HepG2 (cell line): ENCODE results near the gene MEX3A. TPM values are rescaled to one million over a fixed set of nuclear protein-coding genes. Genes with fewer than 3 reads are reported as not detected.

Experiments used
- AGO2 ChIP-seq: fragments of 200-400 bp; formaldehyde crosslinking; optimal IDR thresholded peaks from 2 replicates; pipeline ENCODE3; 2017; ENCODE audit warnings: mild to moderate bottlenecking, low read depth, low read length, moderate library complexity
- AKAP8 ChIP-seq: sonication (generic); formaldehyde crosslinking; IDR thresholded peaks from 2 replicates; pipeline ENCODE4 v1.5.1; 2020; ENCODE audit warnings: mild to moderate bottlenecking, missing genetic modification reagents
- ARID2 ChIP-seq: sonication (generic); formaldehyde crosslinking; IDR thresholded peaks from 2 replicates; pipeline ENCODE4 v1.8.1; 2022; ENCODE audit warnings: mild to moderate bottlenecking, missing genetic modification reagents, borderline replicate concordance
- ATF1 ChIP-seq: IDR thresholded peaks from 2 replicates; pipeline ENCODE4 v1.6.1; 2016; ENCODE audit warnings: mild to moderate bottlenecking, control low read depth
- CBFB ChIP-seq: sonication (generic); formaldehyde crosslinking; IDR thresholded peaks from 2 replicates; pipeline ENCODE4 v1.4.0; 2020; ENCODE audit warnings: missing genetic modification reagents
- CCDC6 ChIP-seq: sonication (generic); formaldehyde crosslinking; IDR thresholded peaks from 2 replicates; pipeline ENCODE4 v1.8.1; 2022; ENCODE audit warnings: mild to moderate bottlenecking, missing genetic modification reagents, moderate library complexity
- DNMT3B ChIP-seq: conservative IDR thresholded peaks from 2 replicates; pipeline ENCODE4 v1.6.1; 2016; ENCODE audit warnings: missing biosample characterization, control low read depth
- KDM4B ChIP-seq: sonication (generic); formaldehyde crosslinking; IDR thresholded peaks from 2 replicates; pipeline ENCODE4 v1.4.0; 2020; ENCODE audit warnings: missing genetic modification reagents
- MNT ChIP-seq: fragments of 450-650 bp; IDR thresholded peaks from 2 replicates; pipeline ENCODE4 v1.6.1; 2016
- NFE2L1 ChIP-seq: sonication (generic); formaldehyde crosslinking; IDR thresholded peaks from 2 replicates; pipeline ENCODE4 v1.4.0; 2020; ENCODE audit warnings: missing genetic modification reagents, mild to moderate bottlenecking, borderline replicate concordance
- NFE2L2 ChIP-seq: fragments of 150-350 bp; IDR thresholded peaks from 2 replicates; pipeline ENCODE4 v1.6.1; 2014; ENCODE audit warnings: low read length
- NFKB2 ChIP-seq: sonication (generic); formaldehyde crosslinking; IDR thresholded peaks from 2 replicates; pipeline ENCODE4 v1.4.0; 2020; ENCODE audit warnings: missing genetic modification reagents, borderline replicate concordance
- PHF5A ChIP-seq: IDR thresholded peaks from one replicate; pipeline ENCODE4 v1.6.1; 2018; ENCODE audit warnings: low read depth, missing genetic modification reagents; ENCODE audit not compliant: unreplicated experiment
- REXO4 ChIP-seq: sonication (generic); formaldehyde crosslinking; IDR thresholded peaks from 2 replicates; pipeline ENCODE4 v1.8.0; 2022; ENCODE audit warnings: missing genetic modification reagents, mild to moderate bottlenecking, borderline replicate concordance
- RXRB ChIP-seq: IDR thresholded peaks from 2 replicates; pipeline ENCODE4 v1.6.1; 2016; ENCODE audit warnings: borderline replicate concordance, missing genetic modification reagents, missing compliant biosample characterization
- XBP1 ChIP-seq: sonication (generic); formaldehyde crosslinking; IDR thresholded peaks from 2 replicates; pipeline ENCODE4 v1.5.0; 2020; ENCODE audit warnings: missing genetic modification reagents
- ZFP37 ChIP-seq: sonication (generic); formaldehyde crosslinking; IDR thresholded peaks from 2 replicates; pipeline ENCODE4 v1.4.0; 2020; ENCODE audit warnings: missing genetic modification reagents, borderline replicate concordance
- ZNF432 ChIP-seq: sonication (generic); formaldehyde crosslinking; IDR thresholded peaks from 2 replicates; pipeline ENCODE4 v1.5.0; 2020; ENCODE audit warnings: missing genetic modification reagents, mild to moderate bottlenecking, borderline replicate concordance
- ZNF75D ChIP-seq: sonication (generic); formaldehyde crosslinking; IDR thresholded peaks from 2 replicates; pipeline ENCODE4 v1.8.1; 2023; ENCODE audit warnings: missing genetic modification reagents, mild to moderate bottlenecking, borderline replicate concordance
- ZNF772 ChIP-seq: sonication (generic); formaldehyde crosslinking; IDR thresholded peaks from 2 replicates; pipeline ENCODE4 v1.5.0; 2020; ENCODE audit warnings: mild to moderate bottlenecking, missing genetic modification reagents
- ZNF841 ChIP-seq: sonication (generic); formaldehyde crosslinking; IDR thresholded peaks from 2 replicates; pipeline ENCODE4 v1.8.1; 2023; ENCODE audit warnings: missing genetic modification reagents, borderline replicate concordance
- polyA plus RNA-seq, 8 experiments: library from polyadenylated mRNA; depleted of rRNA in 3 of 8; stranded (reverse) in 7 of 8; unstranded in 1 of 8; fragments of >200 nt; fragmentation: Illumina TruSeq in 4 of 8; extraction: Trizol in 4 of 8; gene quantifications; 2 replicates each; pipeline versions ENCODE4 v1.2.1 to v1.2.3, GENCODE V29; 2011 to 2016; ENCODE audit warnings: low read depth in 4 of 8, missing spikeins in 1 of 8, mixed read lengths in 1 of 8; ENCODE audit not compliant: insufficient read depth in 1 of 8
- total RNA-seq, 5 experiments: library from RNA; depleted of rRNA; stranded (reverse); fragments of >200 nt; fragmentation: Illumina TruSeq; extraction: Trizol; gene quantifications; 2 replicates each; pipeline ENCODE4 v1.2.3, GENCODE V29; 2016; ENCODE audit warnings: low read depth in 1 of 5
- TF ChIP-seq, protein P1 (sequence below): sonication (generic); formaldehyde crosslinking; conservative IDR thresholded peaks from 2 replicates; pipeline ENCODE4 v1.8.1; 2023; ENCODE audit warnings: missing genetic modification reagents
- TF ChIP-seq, protein P2 (sequence below): sonication (generic); formaldehyde crosslinking; IDR thresholded peaks from 2 replicates; pipeline ENCODE4 v1.9.0; 2021; ENCODE audit warnings: missing genetic modification reagents, borderline replicate concordance
- TF ChIP-seq, protein P3 (sequence below): sonication (generic); formaldehyde crosslinking; IDR thresholded peaks from 2 replicates; pipeline ENCODE4 v1.9.0; 2021; ENCODE audit warnings: missing genetic modification reagents, borderline replicate concordance

MEX3A gene
- total and polyA plus RNA-seq, 2 of the 13 experiments (the other 11 are each of a cell fraction or from before 2014, with no cell fraction given), result 7.6 to 9.1 TPM

DNA sequence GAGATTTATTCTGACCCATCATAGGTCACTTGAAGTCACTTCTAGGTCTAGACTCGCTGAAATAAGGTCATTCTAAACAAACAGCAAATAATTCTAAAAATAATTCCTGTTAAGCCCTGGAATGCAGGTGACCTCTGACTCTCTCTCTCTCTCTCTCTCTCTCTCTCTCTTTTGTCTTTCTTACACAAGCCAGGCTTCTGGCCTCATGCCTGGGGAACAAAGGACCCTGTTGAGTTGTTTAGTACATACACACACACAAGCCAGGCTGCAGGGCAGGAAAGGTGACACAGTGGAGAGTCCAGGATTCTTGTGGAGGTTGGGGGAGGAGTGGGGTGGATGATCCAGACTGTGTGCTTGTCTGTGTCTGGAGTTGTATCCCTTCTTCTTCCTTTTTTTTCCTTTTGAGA, 4.0 kb upstream of the MEX3A start (continued):
- TF ChIP-seq NFKB2 (CRISPR knock-in tag), result no peak
- no peak for TF ChIP-seq REXO4 (CRISPR knock-in tag)
- no peak for TF ChIP-seq DNMT3B
- no peak for TF ChIP-seq ZNF841 (CRISPR knock-in tag)
- TF ChIP-seq, protein P1, sequence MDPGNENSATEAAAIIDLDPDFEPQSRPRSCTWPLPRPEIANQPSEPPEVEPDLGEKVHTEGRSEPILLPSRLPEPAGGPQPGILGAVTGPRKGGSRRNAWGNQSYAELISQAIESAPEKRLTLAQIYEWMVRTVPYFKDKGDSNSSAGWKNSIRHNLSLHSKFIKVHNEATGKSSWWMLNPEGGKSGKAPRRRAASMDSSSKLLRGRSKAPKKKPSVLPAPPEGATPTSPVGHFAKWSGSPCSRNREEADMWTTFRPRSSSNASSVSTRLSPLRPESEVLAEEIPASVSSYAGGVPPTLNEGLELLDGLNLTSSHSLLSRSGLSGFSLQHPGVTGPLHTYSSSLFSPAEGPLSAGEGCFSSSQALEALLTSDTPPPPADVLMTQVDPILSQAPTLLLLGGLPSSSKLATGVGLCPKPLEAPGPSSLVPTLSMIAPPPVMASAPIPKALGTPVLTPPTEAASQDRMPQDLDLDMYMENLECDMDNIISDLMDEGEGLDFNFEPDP, result no peak
- peak; percentile 31; the same call in 1 of the 2 replicates for TF ChIP-seq AKAP8 (CRISPR knock-in tag)
- TF ChIP-seq KDM4B, result 0 out of 2 replicates have a peak, but pooled peaks have one; percentile 23
- peak; percentile 97 for TF ChIP-seq PHF5A (CRISPR knock-in tag)
- peak; percentile 96 for TF ChIP-seq RXRB (CRISPR knock-in tag)
- TF ChIP-seq, protein P2, sequence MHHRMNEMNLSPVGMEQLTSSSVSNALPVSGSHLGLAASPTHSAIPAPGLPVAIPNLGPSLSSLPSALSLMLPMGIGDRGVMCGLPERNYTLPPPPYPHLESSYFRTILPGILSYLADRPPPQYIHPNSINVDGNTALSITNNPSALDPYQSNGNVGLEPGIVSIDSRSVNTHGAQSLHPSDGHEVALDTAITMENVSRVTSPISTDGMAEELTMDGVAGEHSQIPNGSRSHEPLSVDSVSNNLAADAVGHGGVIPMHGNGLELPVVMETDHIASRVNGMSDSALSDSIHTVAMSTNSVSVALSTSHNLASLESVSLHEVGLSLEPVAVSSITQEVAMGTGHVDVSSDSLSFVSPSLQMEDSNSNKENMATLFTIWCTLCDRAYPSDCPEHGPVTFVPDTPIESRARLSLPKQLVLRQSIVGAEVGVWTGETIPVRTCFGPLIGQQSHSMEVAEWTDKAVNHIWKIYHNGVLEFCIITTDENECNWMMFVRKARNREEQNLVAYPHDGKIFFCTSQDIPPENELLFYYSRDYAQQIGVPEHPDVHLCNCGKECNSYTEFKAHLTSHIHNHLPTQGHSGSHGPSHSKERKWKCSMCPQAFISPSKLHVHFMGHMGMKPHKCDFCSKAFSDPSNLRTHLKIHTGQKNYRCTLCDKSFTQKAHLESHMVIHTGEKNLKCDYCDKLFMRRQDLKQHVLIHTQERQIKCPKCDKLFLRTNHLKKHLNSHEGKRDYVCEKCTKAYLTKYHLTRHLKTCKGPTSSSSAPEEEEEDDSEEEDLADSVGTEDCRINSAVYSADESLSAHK (CRISPR knock-in tag), result no peak
- no peak for TF ChIP-seq CBFB
- TF ChIP-seq MNT, result peak; percentile 63
- TF ChIP-seq ZNF772 (CRISPR knock-in tag), result peak; percentile 43; the same call in 1 of the 2 replicates
- TF ChIP-seq AGO2, result no peak
- no peak for TF ChIP-seq NFE2L1
- no peak for TF ChIP-seq ZNF75D
- peak; percentile 66; the same call in 1 of the 2 replicates for TF ChIP-seq ARID2
- TF ChIP-seq, protein P3, sequence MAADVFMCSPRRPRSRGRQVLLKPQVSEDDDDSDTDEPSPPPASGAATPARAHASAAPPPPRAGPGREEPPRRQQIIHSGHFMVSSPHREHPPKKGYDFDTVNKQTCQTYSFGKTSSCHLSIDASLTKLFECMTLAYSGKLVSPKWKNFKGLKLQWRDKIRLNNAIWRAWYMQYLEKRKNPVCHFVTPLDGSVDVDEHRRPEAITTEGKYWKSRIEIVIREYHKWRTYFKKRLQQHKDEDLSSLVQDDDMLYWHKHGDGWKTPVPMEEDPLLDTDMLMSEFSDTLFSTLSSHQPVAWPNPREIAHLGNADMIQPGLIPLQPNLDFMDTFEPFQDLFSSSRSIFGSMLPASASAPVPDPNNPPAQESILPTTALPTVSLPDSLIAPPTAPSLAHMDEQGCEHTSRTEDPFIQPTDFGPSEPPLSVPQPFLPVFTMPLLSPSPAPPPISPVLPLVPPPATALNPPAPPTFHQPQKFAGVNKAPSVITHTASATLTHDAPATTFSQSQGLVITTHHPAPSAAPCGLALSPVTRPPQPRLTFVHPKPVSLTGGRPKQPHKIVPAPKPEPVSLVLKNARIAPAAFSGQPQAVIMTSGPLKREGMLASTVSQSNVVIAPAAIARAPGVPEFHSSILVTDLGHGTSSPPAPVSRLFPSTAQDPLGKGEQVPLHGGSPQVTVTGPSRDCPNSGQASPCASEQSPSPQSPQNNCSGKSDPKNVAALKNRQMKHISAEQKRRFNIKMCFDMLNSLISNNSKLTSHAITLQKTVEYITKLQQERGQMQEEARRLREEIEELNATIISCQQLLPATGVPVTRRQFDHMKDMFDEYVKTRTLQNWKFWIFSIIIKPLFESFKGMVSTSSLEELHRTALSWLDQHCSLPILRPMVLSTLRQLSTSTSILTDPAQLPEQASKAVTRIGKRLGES (CRISPR knock-in tag), result no peak
- no peak for TF ChIP-seq NFE2L2
- TF ChIP-seq ZNF432 (CRISPR knock-in tag), result no peak
- TF ChIP-seq CCDC6 (CRISPR knock-in tag), result peak; percentile 64; the same call in 1 of the 2 replicates
- TF ChIP-seq ATF1 (CRISPR knock-in tag), result peak; percentile 69
- TF ChIP-seq ZFP37, result no peak
- no peak for TF ChIP-seq XBP1 (CRISPR knock-in tag)
